SK-MEL-5 (cell line): Measurements from ENCODE around the gene IER3. TPM values are rescaled to one million over a fixed set of nuclear protein-coding genes. Genes with fewer than 3 reads are reported as not detected.

ENCODE experiments used
- small RNA-seq, 2 experiments: library from RNA; depleted of rRNA; stranded (forward); fragments of <200 nt; gene quantifications; one replicate each; pipeline ENCODE3, GENCODE V24; 2014
- total RNA-seq: library from RNA; depleted of rRNA; stranded (reverse); fragments of >200 nt; shearing (Covaris generic); gene quantifications from 2 replicates; pipeline ENCODE4 v1.2.3, GENCODE V29; 2014; rRNA removed

IER3 gene
- total RNA-seq, 1 experiment from 2014 or later, result 143 TPM

Small RNA genes lying within 50 kb of the gene (small RNA-seq; reads per million reads assigned to genes)
- 0 reads per million in 2 experiments for gene RF00019
- 0 reads per million in 2 experiments for gene RN7SL353P

Other genes starting within 250 kb of the IER3 start
- gene GNL1, start 188.1 kb downstream of the IER3 start, total RNA-seq, result 39.6 TPM in 2 replicates
- 8.0 and 8.5 TPM in 2 replicates for gene PRR3, start 187.3 kb downstream of the IER3 start, total RNA-seq
- 44.5 and 50.0 TPM in 2 replicates for gene ABCF1, start 173.1 kb downstream of the IER3 start, total RNA-seq
- gene PPP1R10, start 127.3 kb downstream of the IER3 start, total RNA-seq, result 52.4 and 54.1 TPM in 2 replicates
- 126 and 141 TPM in 2 replicates for gene MRPS18B, start 126.7 kb downstream of the IER3 start, total RNA-seq
- gene ATAT1, start 117.7 kb downstream of the IER3 start, total RNA-seq, result 1.8 and 3.9 TPM in 2 replicates
- 4.5 and 5.2 TPM in 2 replicates for gene C6orf136, start 97.4 kb downstream of the IER3 start, total RNA-seq
- gene DHX16, start 71.5 kb downstream of the IER3 start, total RNA-seq, result 38.3 and 41.6 TPM in 2 replicates
- gene PPP1R18, start 57.9 kb downstream of the IER3 start, total RNA-seq, result 15.5 and 18.5 TPM in 2 replicates
- 3.2 and 4.6 TPM in 2 replicates for gene NRM, start 53.6 kb downstream of the IER3 start, total RNA-seq
- gene MDC1, start 27.3 kb downstream of the IER3 start, total RNA-seq, result 5.0 and 12.0 TPM in 2 replicates
- gene TUBB, start 24.2 kb downstream of the IER3 start, total RNA-seq, result 457 and 505 TPM in 2 replicates
- 159 and 182 TPM in 2 replicates for gene FLOT1, start 1.9 kb downstream of the IER3 start, total RNA-seq
- gene DDR1, start 140.0 kb upstream of the IER3 start, total RNA-seq, result 33.2 and 34.1 TPM in 2 replicates
- 16.3 and 18.0 TPM in 2 replicates for gene GTF2H4, start 163.7 kb upstream of the IER3 start, total RNA-seq
- 36.5 and 44.1 TPM in 2 replicates for gene VARS2, start 169.7 kb upstream of the IER3 start, total RNA-seq
- not detected in 2 replicates for gene SFTA2, start 187.6 kb upstream of the IER3 start, total RNA-seq
- gene MUCL3, start 196.4 kb upstream of the IER3 start, total RNA-seq, result not detected in 2 replicates
- gene MUC21, start 239.2 kb upstream of the IER3 start, total RNA-seq, result not detected in 2 replicates